GM12873 (cell line): ENCODE results near the gene CCDC47.

Experiments used
- TF ChIP-seq, protein P1 (sequence below): IDR thresholded peaks from 2 replicates; pipeline ENCODE4 v1.5.1; 2012; ENCODE audit warnings: low read depth, mild to moderate bottlenecking, moderate library complexity, low read length, control low read depth; ENCODE audit not compliant: insufficient read depth; ENCODE audit errors: missing control alignments

The CCDC47 gene

DNA sequence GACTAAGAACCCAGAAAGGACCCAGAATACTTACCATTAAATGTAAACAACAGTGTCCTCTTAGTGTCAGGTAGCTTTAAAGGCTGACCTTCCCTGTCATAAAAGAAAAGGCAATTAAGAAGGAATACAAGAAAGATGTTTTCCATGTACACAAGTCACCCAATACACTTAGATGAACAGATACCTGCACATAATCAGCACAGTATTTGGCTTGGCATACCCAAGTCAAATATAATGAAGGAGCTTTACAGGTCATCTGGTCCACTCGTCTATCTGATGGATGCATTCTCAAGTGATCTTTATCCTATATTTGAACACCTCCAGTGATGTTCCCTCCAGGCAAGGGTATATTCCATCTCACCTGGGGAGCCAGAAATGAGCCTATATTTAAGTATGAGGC lies 20.7 kb downstream of the CCDC47 start:
- TF ChIP-seq, protein P1, sequence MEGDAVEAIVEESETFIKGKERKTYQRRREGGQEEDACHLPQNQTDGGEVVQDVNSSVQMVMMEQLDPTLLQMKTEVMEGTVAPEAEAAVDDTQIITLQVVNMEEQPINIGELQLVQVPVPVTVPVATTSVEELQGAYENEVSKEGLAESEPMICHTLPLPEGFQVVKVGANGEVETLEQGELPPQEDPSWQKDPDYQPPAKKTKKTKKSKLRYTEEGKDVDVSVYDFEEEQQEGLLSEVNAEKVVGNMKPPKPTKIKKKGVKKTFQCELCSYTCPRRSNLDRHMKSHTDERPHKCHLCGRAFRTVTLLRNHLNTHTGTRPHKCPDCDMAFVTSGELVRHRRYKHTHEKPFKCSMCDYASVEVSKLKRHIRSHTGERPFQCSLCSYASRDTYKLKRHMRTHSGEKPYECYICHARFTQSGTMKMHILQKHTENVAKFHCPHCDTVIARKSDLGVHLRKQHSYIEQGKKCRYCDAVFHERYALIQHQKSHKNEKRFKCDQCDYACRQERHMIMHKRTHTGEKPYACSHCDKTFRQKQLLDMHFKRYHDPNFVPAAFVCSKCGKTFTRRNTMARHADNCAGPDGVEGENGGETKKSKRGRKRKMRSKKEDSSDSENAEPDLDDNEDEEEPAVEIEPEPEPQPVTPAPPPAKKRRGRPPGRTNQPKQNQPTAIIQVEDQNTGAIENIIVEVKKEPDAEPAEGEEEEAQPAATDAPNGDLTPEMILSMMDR: no peak

DNA sequence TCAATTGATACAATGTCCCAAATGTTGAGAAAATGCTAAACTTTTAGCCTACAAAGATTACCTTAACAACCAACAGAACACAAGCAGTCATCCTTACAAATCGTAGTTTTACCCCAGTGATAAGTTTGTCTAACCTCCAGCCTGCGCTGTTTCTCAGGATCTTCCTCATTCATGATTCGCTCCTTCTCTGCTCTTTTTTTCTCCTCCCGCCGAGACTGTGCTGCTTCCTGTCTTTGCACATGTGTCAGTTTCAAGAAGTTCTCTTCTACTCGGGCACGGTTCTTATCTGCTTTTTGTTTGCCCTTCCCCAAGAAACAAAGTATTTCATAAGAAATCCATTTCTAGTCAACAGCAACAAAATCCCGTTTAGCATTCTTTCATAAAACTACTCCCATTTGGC lies 21.6 kb downstream of the CCDC47 start:
- TF ChIP-seq, protein P1: no peak

DNA sequence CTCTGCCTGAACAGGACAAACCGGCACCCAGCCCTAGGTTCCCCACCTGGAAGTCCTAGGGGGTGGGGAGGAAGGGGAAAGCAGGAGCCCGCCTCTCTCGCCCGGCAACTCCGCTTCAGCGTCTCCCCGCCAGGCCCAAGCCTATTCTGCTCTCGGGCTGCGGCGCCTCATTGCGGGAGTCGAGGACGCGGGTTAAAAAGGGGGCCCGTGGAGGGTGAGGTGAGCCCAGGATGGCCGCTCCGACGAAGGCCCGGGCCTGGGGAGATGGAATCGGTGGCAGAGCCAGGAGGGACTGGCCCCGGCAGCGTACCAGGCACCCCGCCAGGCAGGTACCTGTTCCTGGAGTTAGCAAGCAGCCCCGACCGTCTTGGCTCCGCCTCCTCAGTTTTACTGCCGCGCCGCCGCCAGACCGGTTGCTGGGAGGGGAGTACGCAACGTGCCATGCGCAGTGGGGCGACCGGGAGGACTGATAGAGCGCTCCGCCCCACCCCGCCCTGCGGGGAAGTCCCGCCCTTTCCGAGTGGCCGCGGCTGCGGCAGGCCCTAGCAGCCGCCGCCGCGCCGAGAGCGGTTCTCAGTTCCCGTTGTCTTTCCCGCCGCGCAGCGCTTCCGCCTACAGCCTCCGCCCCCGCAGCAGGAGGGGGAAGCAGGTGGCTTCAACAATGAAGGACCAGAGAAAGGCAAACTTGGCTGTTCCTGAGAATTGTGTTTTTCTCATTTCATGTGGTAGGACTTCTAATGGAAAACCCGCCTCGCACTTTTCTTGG lies 31.8 kb downstream of the CCDC47 start, which contains the start of gene STRADA:
Gene STRADA, minus strand, starts transcription at position 392 of the 766 bp plus-strand sequence. CDS start 13,430 bp downstream, outside the sequence.
- TF ChIP-seq, protein P1: no peak

DNA sequence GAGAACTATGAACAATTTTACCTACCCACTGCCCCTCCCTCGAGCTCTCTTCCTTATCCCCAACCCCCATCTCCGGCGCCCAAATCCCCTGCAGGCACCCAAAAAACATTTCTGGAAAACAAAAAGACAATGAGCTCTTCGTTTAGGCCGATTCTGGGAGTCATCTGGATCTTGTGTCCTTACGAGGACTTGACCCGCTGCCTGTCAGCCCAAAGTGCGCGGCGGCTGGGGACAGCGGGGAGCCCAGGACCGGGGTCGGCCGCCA lies 32.3 kb downstream of the CCDC47 start:
- TF ChIP-seq, protein P1: no peak

DNA sequence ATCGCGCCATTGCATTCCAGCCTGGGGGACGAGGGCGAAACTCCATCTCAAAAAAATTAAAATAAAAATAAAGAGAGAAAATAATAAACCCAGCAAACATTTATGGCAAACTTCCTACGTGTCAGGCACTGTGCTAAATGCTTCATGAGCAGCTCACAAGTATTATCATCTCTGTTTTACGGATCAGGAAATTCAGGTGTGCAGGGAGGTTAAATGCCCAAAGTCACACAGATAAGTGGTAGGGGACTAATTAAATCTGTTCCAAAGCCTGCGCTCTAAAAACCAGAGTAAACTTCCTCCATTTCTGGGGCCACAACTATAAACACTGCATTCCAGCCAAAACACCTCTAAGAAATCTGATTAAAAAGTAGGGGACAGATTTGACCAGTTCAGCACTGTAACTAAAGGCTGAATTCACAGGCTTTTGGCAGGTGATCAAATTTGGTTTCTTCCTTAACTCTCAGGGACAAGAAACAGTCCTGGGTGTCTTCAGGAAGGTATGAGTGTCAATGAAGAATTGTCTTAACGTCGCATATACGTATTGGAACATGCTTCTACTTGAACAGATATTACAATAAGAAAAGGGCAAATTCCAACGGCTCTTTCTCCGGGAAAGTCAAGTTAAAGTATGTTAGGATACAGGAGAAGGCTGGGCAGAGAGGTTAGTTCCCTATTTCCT lies 32.8 kb downstream of the CCDC47 start:
- TF ChIP-seq, protein P1: no peak

DNA sequence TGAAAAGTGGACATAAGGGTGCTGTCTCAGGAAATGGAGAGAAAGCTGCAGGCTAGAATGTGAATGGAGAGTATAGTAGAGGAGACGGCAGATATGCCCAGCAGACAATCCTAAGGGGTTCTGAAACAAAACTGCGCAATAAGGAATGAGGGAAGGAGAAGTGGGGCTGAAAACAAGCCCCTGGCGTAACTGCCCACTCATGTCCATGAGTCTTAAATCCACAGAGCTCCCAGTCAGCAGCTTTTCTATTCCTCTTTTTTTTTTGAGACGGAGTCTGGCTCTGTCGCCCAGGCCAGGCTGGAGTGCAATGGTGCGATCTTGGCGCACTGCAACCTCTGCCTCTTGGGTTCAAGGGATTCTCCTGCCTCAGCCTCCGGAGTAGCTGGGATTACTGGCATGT lies 37.7 kb downstream of the CCDC47 start:
- TF ChIP-seq, protein P1: no peak

DNA sequence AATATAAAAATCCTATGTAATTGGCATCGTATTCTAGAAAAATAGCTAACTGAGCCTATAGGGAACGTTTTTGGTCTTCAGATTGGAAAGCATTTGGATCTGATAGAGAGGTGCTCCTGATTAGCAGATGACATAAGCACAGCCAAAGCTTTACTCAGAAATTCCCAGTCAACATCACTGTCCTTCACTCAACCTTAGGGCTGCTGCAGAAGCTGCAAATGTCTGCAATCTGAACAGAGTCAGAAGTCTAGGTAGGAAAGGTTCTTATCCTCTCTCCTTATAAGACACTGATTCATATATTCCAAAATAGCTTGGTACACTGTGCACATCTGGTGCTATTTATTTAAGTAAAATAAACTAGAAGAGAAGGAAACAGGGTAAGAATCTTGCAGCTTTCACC lies 51.0 kb downstream of the CCDC47 start:
- TF ChIP-seq, protein P1: no peak
